Upper lobe of right lung (tissue), 1 donor: ENCODE measurements around the gene FBXL15. TPM values are rescaled to one million over a fixed set of nuclear protein-coding genes. Genes with fewer than 3 reads are reported as not detected.

ENCODE experiments used
- ATAC-seq: fragments of 200-7000 bp; cut with Tn5 transposase; one replicate; pipeline ENCODE4 v1.9.1; 2020; ENCODE audit warnings: mild to moderate bottlenecking, moderate library complexity
- DNase-seq: peaks from one replicate; pipeline ENCODE4 v3.0.0-alpha.2; 2020
- H3K27ac ChIP-seq: fragments of 200-600 bp; one replicate; pipeline ENCODE4 v1.8.0; 2022
- H3K27me3 ChIP-seq: fragments of 200-600 bp; one replicate; pipeline ENCODE4 v1.8.0; 2022; ENCODE audit warnings: mild to moderate bottlenecking
- H3K36me3 ChIP-seq: fragments of 200-600 bp; one replicate; pipeline ENCODE4 v1.8.0; 2022
- H3K4me1 ChIP-seq: fragments of 200-600 bp; one replicate; pipeline ENCODE4 v1.8.0; 2022
- H3K4me3 ChIP-seq: fragments of 200-600 bp; one replicate; pipeline ENCODE4 v1.8.0; 2022; ENCODE audit warnings: mild to moderate bottlenecking
- H3K9me3 ChIP-seq: fragments of 200-600 bp; one replicate; pipeline ENCODE4 v1.8.0; 2022
- CTCF ChIP-seq: fragments of 200-600 bp; IDR thresholded peaks from one replicate; pipeline ENCODE4 v1.8.0; 2022; ENCODE audit warnings: antibody characterized with exemption
- intact Hi-C: fragments of 100-400 bp; cut with DNase I; formaldehyde crosslinking; loops from one replicate; pipeline ENCODE4 v1.11.0; 2022
- total RNA-seq: library from RNA; stranded (reverse); fragmentation: NEBNext Ultra II Directional; extraction: Animal tissue kit (Norgen Biotek cat#: 25700); gene quantifications from one replicate; pipeline ENCODE4 v1.2.1, GENCODE V29; 2021
- donor health status: DM: no; HTN: yes; CAD: no; lungs with severe emphysema.

Gene FBXL15
- total RNA-seq, 1 donor from 2014 or later = 16.0 TPM

- no peaks in the 10 kb centered on the region for H3K27me3 ChIP-seq
- H3K4me3 ChIP-seq = peak within 1 kb of the TSS; percentile 87
- peaks cover 36% of the 10 kb centered on the region for H3K4me1 ChIP-seq
- H3K36me3 ChIP-seq = peaks cover 13% of the 10 kb centered on the region
- no peaks in the 10 kb centered on the region for H3K9me3 ChIP-seq
- intact Hi-C loops = no loop called here
- peak within 1 kb of the TSS; percentile 98 for H3K27ac ChIP-seq
- TF ChIP-seq CTCF = no peak
- DNase-seq (peak; percentile 93), ATAC-seq (peak; percentile 72)
Observed at GRCh38 chr10:102395400-102396316, 25.0 kb upstream of the FBXL15 start, which contains the start of gene NFKB2. Gene NFKB2 (plus strand): TSS chr10:102395705. CDS start chr10:102395960, 255 bp downstream.

- Histone ChIP-seq H3K4me3 (peak overlapping the region; percentile 87), H3K27ac (peak overlapping the region; percentile 98), H3K9me3 (no peaks in the 10 kb centered on the region), H3K4me1 (peaks cover 33% of the 10 kb centered on the region), H3K27me3 (no peaks in the 10 kb centered on the region), H3K36me3 (peaks cover 18% of the 10 kb centered on the region)
- ATAC-seq (no peak), DNase-seq (no peak)
- intact Hi-C loops = no loop called here
- TF ChIP-seq CTCF = no peak
Observed at GRCh38 chr10:102396317-102396650, 24.4 kb upstream of the FBXL15 start.

GRCh38 chr10:102396730-102397151 lies 23.9 kb upstream of the FBXL15 start:
- intact Hi-C loops = no loop called here
- Histone ChIP-seq H3K4me3 (peak overlapping the region; percentile 87), H3K9me3 (no peaks in the 10 kb centered on the region), H3K4me1 (peaks cover 33% of the 10 kb centered on the region), H3K27ac (peak overlapping the region; percentile 98), H3K27me3 (no peaks in the 10 kb centered on the region), H3K36me3 (peaks cover 23% of the 10 kb centered on the region)
- TF ChIP-seq CTCF = no peak
- DNase-seq (peak; percentile 59), ATAC-seq (no peak)

GRCh38 chr10:102397222-102398171 lies 23.1 kb upstream of the FBXL15 start:
- peak overlapping the region; percentile 87 for H3K4me3 ChIP-seq
- H3K36me3 ChIP-seq = peaks cover 28% of the 10 kb centered on the region
- TF ChIP-seq CTCF = no peak
- H3K27ac ChIP-seq = no peak overlapping the region
- H3K27me3 ChIP-seq = no peaks in the 10 kb centered on the region
- intact Hi-C loops = no loop called here
- no peaks in the 10 kb centered on the region for H3K9me3 ChIP-seq
- DNase-seq = no peak
- ATAC-seq = no peak
- peaks cover 33% of the 10 kb centered on the region for H3K4me1 ChIP-seq

- ATAC-seq (no peak), DNase-seq (peak; percentile 60)
- Histone ChIP-seq H3K27ac (peak overlapping the region; percentile 80), H3K36me3 (peaks cover 28% of the 10 kb centered on the region), H3K9me3 (no peaks in the 10 kb centered on the region), H3K4me1 (peaks cover 28% of the 10 kb centered on the region), H3K4me3 (peak overlapping the region; percentile 67), H3K27me3 (no peaks in the 10 kb centered on the region)
- TF ChIP-seq CTCF = no peak
- intact Hi-C loops = no loop called here
Observed at GRCh38 chr10:102398172-102399020, 22.2 kb upstream of the FBXL15 start.
